Dendritic cell treated with granulocyte-macrophage colony-stimulating factor and Interleukin-4, amounts not matched to agents 40 ng/mL and 50 ng/mL, for 4 days (primary cell): ENCODE results near the gene HS3ST5.
"Not testable (repeated sequence)": the region's sequence is repeated elsewhere in the genome, so short reads cannot be mapped to it uniquely, and the experiment has no call there.

Experiments
- H3K27ac Mint-ChIP-seq: one replicate; pipeline ENCODE4 v1.8.0; 2022; ENCODE audit warnings: mild to moderate bottlenecking, mixed read lengths
- H3K27me3 Mint-ChIP-seq: one replicate; pipeline ENCODE4 v1.8.0; 2022; ENCODE audit warnings: mild to moderate bottlenecking, mixed read lengths
- H3K36me3 Mint-ChIP-seq: one replicate; pipeline ENCODE4 v1.8.0; 2022; ENCODE audit warnings: low read depth, mixed read lengths
- H3K4me1 Mint-ChIP-seq: one replicate; pipeline ENCODE4 v1.8.0; 2022; ENCODE audit warnings: low read depth, mixed read lengths
- H3K4me3 Mint-ChIP-seq: one replicate; pipeline ENCODE4 v1.8.0; 2022; ENCODE audit warnings: mild to moderate bottlenecking, moderate library complexity, mixed read lengths
- H3K9me3 Mint-ChIP-seq: one replicate; pipeline ENCODE4 v1.8.0; 2022; ENCODE audit warnings: mixed read lengths
- intact Hi-C: fragments of 100-400 bp; cut with micrococcal nuclease; formaldehyde crosslinking; loops from one replicate; pipeline ENCODE4 v1.15.0; 2022

The HS3ST5 gene

GRCh38 chr6:114220241-114220640 lies 122.6 kb downstream of the HS3ST5 start:
- no peaks in the 10 kb centered on the region for H3K36me3 Mint-ChIP-seq
- intact Hi-C loops = no loop called here
- no peak overlapping the region for H3K27ac Mint-ChIP-seq
- no peaks in the 10 kb centered on the region for H3K27me3 Mint-ChIP-seq
- H3K9me3 Mint-ChIP-seq = peaks cover 7% of the 10 kb centered on the region
- no peaks in the 10 kb centered on the region for H3K4me1 Mint-ChIP-seq
- no peak overlapping the region for H3K4me3 Mint-ChIP-seq

- Mint-ChIP-seq H3K4me1 (no peaks in the 10 kb centered on the region), H3K36me3 (no peaks in the 10 kb centered on the region), H3K9me3 (peaks cover 16% of the 10 kb centered on the region), H3K4me3 (no peak overlapping the region), H3K27ac (no peak overlapping the region), H3K27me3 (no peaks in the 10 kb centered on the region)
- intact Hi-C loops = no loop called here
These were observed 124.1 kb downstream of the HS3ST5 start for GRCh38 chr6:114218437-114219340.

- H3K27me3 Mint-ChIP-seq, H3K4me1 Mint-ChIP-seq, H3K36me3 Mint-ChIP-seq, intact Hi-C loops, H3K4me3 Mint-ChIP-seq, H3K27ac Mint-ChIP-seq: not testable (repeated sequence)
- peaks cover 23% of the 10 kb centered on the region for H3K9me3 Mint-ChIP-seq
These were observed 124.8 kb downstream of the HS3ST5 start for GRCh38 chr6:114217996-114218395.

GRCh38 chr6:114216789-114217467 lies 125.9 kb downstream of the HS3ST5 start:
- Mint-ChIP-seq H3K27ac (no peak overlapping the region), H3K9me3 (peaks cover 25% of the 10 kb centered on the region), H3K27me3 (no peaks in the 10 kb centered on the region), H3K4me1 (no peaks in the 10 kb centered on the region), H3K4me3 (no peak overlapping the region), H3K36me3 (no peaks in the 10 kb centered on the region)
- intact Hi-C loops = no loop called here

GRCh38 chr6:114210467-114210866 lies 132.4 kb downstream of the HS3ST5 start:
- Mint-ChIP-seq H3K4me3 (no peak overlapping the region), H3K9me3 (peaks cover 18% of the 10 kb centered on the region), H3K27me3 (no peaks in the 10 kb centered on the region), H3K4me1 (no peaks in the 10 kb centered on the region), H3K36me3 (no peaks in the 10 kb centered on the region), H3K27ac (no peak overlapping the region)
- intact Hi-C loops = no loop called here

- Mint-ChIP-seq H3K27ac (no peak overlapping the region), H3K9me3 (peaks cover 5% of the 10 kb centered on the region), H3K4me3 (no peak overlapping the region), H3K4me1 (no peaks in the 10 kb centered on the region), H3K27me3 (no peaks in the 10 kb centered on the region), H3K36me3 (no peaks in the 10 kb centered on the region)
- intact Hi-C loops = no loop called here
These were observed 139.4 kb downstream of the HS3ST5 start for GRCh38 chr6:114203460-114203859.

GRCh38 chr6:114202389-114202788 lies 140.4 kb downstream of the HS3ST5 start:
- no peaks in the 10 kb centered on the region for H3K27me3 Mint-ChIP-seq
- no peak overlapping the region for H3K27ac Mint-ChIP-seq
- H3K4me3 Mint-ChIP-seq = no peak overlapping the region
- no peaks in the 10 kb centered on the region for H3K36me3 Mint-ChIP-seq
- H3K4me1 Mint-ChIP-seq = no peaks in the 10 kb centered on the region
- peaks cover 5% of the 10 kb centered on the region for H3K9me3 Mint-ChIP-seq
- intact Hi-C loops = no loop called here

- Mint-ChIP-seq H3K27me3 (no peaks in the 10 kb centered on the region), H3K27ac (no peak overlapping the region), H3K4me1 (no peaks in the 10 kb centered on the region), H3K9me3 (peaks cover 5% of the 10 kb centered on the region), H3K36me3 (no peaks in the 10 kb centered on the region), H3K4me3 (no peak overlapping the region)
- intact Hi-C loops = no loop called here
These were observed 141.9 kb downstream of the HS3ST5 start for GRCh38 chr6:114200891-114201290.

- intact Hi-C loops = no loop called here
- H3K4me3 Mint-ChIP-seq = no peak overlapping the region
- H3K36me3 Mint-ChIP-seq = no peaks in the 10 kb centered on the region
- H3K4me1 Mint-ChIP-seq = no peaks in the 10 kb centered on the region
- H3K27ac Mint-ChIP-seq = no peak overlapping the region
- no peaks in the 10 kb centered on the region for H3K9me3 Mint-ChIP-seq
- H3K27me3 Mint-ChIP-seq = no peaks in the 10 kb centered on the region
These were observed 147.0 kb downstream of the HS3ST5 start for GRCh38 chr6:114195631-114196403.

GRCh38 chr6:114195027-114195365 lies 147.8 kb downstream of the HS3ST5 start:
- no peaks in the 10 kb centered on the region for H3K27me3 Mint-ChIP-seq
- no peaks in the 10 kb centered on the region for H3K4me1 Mint-ChIP-seq
- no peaks in the 10 kb centered on the region for H3K9me3 Mint-ChIP-seq
- no peaks in the 10 kb centered on the region for H3K36me3 Mint-ChIP-seq
- no peak overlapping the region for H3K27ac Mint-ChIP-seq
- intact Hi-C loops = no loop called here
- no peak overlapping the region for H3K4me3 Mint-ChIP-seq

- H3K9me3 Mint-ChIP-seq = no peaks in the 10 kb centered on the region
- no peaks in the 10 kb centered on the region for H3K27me3 Mint-ChIP-seq
- intact Hi-C loops = no loop called here
- no peak overlapping the region for H3K4me3 Mint-ChIP-seq
- no peaks in the 10 kb centered on the region for H3K36me3 Mint-ChIP-seq
- no peak overlapping the region for H3K27ac Mint-ChIP-seq
- H3K4me1 Mint-ChIP-seq = no peaks in the 10 kb centered on the region
These were observed 148.3 kb downstream of the HS3ST5 start for GRCh38 chr6:114194362-114195026.

GRCh38 chr6:114187563-114187962 lies 155.3 kb downstream of the HS3ST5 start:
- H3K27ac Mint-ChIP-seq = no peak overlapping the region
- H3K36me3 Mint-ChIP-seq = no peaks in the 10 kb centered on the region
- intact Hi-C loops = no loop called here
- peaks cover 9% of the 10 kb centered on the region for H3K9me3 Mint-ChIP-seq
- H3K27me3 Mint-ChIP-seq = no peaks in the 10 kb centered on the region
- H3K4me1 Mint-ChIP-seq = no peaks in the 10 kb centered on the region
- no peak overlapping the region for H3K4me3 Mint-ChIP-seq

- H3K36me3 Mint-ChIP-seq = no peaks in the 10 kb centered on the region
- intact Hi-C loops = no loop called here
- H3K27me3 Mint-ChIP-seq = no peaks in the 10 kb centered on the region
- H3K27ac Mint-ChIP-seq = no peak overlapping the region
- peaks cover 9% of the 10 kb centered on the region for H3K9me3 Mint-ChIP-seq
- no peak overlapping the region for H3K4me3 Mint-ChIP-seq
- H3K4me1 Mint-ChIP-seq = no peaks in the 10 kb centered on the region
These were observed 161.2 kb downstream of the HS3ST5 start for GRCh38 chr6:114181664-114182063.

- intact Hi-C loops = no loop called here
- Mint-ChIP-seq H3K36me3 (no peaks in the 10 kb centered on the region), H3K27me3 (no peaks in the 10 kb centered on the region), H3K9me3 (peaks cover 6% of the 10 kb centered on the region), H3K4me1 (no peaks in the 10 kb centered on the region), H3K27ac (no peak overlapping the region), H3K4me3 (no peak overlapping the region)
These were observed 163.4 kb downstream of the HS3ST5 start for GRCh38 chr6:114179411-114179810.
